Activated T-helper 9 cell treated with anti-CD3 and anti-CD28 coated beads, Interleukin-2, amount 50 U/mL, for 16 hours (primary cell): ENCODE measurements around the gene ALG12.
"Not testable (repeated sequence)": the region's sequence is repeated elsewhere in the genome, so short reads cannot be mapped to it uniquely, and the experiment has no call there.

Experiments used
- DNase-seq: peaks from one replicate; pipeline ENCODE4 v3.0.0-alpha.2; 2020; ENCODE audit warnings: low read depth

The ALG12 gene

DNA sequence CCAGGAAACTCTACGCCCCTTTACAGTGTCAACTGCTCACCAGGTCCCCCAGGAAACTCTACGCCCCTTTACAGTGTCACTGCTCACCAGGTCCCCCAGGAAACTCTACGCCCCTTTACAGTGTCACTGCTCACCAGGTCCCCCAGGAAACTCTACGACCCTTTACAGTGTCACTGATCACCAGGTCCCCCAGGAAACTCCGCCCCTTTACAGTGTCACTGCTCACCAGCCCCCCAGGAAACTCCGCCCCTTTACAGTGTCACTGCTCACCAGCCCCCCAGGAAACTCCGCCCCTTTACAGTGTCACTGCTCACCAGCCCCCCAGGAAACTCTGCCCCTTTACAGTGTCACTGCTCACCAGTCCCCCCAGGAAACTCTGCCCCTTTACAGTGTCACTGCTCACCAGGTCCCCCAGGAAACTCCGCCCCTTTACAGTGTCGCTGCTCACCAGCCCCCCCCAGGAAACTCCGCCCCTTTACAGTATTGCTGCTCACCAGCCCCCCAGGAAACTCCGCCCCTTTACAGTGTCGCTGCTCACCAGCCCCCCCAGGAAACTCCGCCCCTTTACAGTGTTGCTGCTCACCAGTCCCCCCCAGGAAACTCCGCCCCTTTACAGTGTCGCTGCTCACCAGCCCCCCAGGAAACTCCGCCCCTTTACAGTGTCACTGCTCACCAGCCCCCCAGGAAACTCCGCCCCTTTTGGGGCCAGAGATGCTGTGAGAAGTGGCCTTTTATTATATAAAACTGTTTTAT, 27.0 kb upstream of the ALG12 start:
- not testable (repeated sequence) for DNase-seq

DNA sequence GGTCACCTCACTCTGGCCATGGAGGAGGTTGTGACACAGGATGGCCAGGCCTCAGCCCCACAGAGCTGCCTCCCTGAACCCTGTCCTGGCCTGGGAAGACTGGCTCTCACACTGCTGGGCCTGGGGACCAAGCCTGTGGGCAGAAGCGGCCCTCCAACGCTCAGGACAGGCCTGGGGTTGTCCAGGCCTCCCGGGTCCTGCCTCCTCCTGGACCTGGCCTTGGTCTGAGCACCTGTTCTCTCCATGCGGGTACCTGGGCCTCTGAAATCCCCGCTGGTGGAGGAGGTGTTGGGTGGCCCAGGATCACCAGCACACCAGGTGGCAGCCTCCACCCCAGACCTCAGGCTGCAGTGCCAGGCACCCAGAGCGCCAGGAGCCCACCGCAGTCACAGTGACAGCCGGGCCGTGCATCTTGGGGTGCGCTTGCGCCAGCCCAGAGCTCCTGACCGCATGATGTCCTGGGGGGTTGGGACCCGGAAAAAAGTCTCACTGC, 26.2 kb upstream of the ALG12 start:
- no peak for DNase-seq

DNA sequence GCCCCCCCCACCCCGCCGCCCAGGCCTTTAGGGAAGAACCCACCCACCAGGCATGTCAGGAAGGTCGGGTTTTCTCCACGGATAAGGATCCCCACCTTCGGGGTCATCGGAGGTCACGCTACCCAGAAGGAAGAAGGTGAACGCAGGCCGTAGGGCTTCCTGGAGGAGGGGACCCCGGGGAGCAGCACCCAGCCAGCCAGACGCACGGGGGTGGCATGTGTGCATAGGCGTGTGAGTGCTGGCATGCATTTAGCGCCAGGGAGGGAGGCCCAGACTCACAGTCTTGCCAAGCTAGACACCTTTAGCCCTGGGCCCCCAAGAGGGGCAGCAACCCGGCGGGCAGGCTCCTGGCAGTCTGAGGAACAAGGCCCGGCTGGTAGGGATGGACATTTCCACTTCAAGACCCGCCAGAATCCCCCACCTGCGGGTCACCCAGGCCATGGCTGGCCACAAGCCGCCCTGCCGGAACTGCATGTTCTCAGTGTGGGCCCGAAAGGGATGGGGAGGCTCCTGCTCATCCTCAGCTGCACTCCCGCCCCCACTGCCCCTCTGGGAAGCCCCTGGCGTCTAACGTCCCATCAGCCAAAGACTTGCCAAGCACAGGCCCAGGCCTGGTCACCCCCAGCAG, 25.6 kb upstream of the ALG12 start:
- DNase-seq: no peak

DNA sequence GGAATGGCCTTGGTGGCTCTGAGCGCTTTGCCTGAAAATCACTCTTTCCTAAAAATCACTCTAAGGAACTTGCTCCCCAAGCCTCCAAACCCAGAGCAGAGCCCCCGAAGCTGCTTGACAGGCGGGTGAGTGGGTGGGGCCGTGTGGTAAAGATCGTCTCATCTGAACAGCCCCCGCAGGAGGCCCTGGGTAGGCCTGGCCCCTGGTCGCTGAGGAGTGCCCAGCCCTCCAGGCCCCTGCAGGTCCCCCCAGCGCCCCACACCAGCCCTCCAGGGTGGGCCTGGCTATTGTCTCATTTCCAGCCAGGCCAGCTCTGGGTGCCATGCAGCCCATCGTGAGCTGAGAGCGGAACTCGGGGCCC, 25.1 kb upstream of the ALG12 start:
- DNase-seq: no peak

DNA sequence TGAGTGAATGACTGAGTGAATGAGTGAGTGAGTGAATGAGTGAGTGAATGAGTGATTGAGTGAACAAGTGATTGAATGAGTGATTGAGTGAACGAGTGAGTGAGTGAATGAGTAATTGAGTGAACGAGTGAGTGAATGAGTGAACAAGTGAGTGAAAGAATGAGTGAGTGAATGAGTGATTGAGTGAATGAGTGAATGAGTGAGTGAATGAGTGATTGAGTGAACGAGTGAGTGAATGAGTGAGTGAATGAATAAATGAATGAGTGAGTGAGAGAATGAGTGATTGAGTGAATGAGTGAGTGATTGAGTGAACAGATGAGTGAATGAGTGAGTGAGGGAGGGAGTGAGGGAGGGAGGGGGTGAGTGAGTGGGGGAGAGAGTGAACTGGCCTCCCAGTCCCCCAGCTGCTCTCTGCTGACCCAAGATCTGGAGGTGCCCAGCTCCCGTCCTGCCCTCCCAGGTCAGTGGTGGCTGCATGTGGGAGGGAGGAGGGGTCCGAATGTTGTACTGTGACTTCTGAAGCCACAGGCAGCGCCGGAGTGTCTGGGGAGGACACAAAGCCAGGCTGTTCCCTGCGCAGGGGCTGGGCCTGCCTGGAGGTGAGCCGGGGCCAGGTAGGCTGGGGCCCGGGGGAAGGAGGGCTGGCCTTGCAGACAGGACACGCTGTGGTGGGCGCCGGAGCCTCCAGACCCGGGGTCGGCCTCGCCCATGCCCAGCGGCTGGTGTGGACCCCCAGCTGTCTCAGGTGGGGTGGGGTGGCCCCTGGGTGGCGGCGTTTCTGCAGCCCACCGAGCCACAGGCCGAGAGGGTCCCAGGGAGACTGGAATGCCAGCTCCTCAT, 24.5 kb upstream of the ALG12 start:
- DNase-seq: no peak

DNA sequence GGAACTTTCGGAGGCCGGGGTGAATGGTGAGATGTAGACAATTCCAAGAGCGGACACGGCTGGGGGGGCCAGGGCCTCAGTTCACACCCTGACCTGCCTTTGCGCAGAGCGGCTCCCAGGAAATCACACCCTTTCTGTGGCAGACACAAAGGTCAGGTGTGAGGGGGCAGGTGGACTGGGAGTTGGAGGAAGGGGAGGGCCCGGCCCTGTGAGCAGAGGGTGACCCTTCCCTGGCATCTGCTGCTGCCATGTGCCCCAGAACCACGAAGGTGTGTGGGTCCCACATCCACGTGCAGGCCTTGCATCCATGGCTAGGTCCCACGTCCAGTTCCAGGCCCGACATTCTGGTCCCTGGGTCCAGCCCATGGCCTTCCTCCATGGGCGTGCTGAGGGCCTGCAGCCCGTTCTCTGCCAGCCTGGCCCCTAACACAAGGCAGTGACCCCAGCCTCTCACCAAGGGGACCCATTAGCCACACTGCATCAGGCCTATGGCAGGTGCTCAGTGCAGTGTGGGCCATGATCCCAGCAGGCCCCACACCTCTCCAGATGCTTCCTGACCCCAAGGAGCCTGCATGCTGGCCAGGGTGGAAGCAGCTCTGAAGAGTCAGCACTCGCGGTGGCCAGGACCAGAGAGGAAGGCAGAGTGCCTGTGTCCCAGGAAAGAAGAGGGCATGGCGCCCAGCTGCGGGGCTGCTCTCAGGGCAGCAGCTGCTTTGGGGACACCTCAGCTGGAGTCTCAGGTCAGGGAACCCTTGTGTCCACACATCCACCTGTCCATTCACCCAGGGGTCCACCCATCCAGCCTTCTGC, 23.5 kb upstream of the ALG12 start:
- DNase-seq: no peak

DNA sequence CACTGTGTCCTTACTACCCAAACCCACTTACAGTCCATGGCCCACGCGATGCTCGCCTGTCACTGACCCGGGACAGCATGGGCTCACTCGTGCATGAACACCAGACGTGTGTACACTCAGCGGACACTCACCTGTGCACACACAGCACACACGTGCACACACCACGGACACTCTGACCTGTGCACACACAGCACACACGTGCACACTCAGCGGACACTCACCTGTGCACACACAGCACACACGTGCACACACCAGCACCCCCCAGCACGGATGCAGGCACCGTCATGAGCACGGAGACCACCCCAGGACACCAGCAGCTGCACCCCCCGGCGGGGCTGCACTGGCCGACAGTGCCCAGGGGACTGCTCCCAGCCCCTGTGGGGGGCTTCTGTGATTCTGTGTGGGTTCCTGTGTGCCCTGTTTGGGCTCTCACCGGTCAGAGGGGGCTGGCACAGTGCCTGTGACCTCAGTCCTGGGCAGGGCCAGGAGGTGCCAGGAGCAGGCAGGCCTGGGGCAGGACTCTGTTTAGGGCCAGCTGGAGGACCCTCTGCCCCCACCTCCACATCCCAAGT, 20.4 kb upstream of the ALG12 start:
- no peak for DNase-seq

DNA sequence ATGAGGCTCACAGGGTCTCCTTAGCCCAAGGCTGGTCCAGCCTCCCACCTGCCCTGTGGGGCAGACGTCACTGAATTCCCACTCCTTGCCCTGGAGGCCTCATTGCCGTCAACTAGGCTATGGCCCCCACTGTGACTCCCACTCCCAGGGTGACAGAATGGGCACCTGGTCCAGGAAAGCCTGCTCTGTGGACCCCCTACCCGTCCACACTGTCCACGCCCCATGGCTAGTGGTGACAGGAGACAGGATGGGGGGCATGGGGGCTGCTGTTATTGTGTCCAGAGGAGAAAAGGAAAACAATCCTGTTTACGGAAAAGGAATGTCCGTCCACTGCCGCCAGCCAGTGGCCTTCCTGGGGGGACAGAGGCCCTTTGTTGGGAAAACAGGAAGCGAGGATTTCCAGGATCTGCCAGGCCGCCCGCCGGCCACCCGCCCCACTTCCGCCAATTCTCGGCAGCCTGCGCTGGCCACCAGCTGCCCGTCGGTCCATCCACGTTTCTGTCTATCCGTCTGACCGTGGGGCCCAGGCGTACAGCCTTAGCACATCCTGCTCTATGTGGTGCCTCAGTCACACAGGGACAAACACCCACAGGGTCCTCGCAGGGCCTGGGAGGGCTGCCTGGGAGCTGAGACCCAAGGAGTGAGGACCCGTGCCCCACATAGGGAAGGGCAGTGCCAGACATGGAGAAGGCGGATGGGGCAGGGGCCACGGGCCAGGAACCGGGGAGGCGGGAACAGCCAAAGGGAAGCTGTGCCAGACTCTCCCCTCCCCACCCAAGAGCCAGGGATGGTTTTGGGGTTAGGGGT, 19.7 kb upstream of the ALG12 start:
- DNase-seq: no peak

DNA sequence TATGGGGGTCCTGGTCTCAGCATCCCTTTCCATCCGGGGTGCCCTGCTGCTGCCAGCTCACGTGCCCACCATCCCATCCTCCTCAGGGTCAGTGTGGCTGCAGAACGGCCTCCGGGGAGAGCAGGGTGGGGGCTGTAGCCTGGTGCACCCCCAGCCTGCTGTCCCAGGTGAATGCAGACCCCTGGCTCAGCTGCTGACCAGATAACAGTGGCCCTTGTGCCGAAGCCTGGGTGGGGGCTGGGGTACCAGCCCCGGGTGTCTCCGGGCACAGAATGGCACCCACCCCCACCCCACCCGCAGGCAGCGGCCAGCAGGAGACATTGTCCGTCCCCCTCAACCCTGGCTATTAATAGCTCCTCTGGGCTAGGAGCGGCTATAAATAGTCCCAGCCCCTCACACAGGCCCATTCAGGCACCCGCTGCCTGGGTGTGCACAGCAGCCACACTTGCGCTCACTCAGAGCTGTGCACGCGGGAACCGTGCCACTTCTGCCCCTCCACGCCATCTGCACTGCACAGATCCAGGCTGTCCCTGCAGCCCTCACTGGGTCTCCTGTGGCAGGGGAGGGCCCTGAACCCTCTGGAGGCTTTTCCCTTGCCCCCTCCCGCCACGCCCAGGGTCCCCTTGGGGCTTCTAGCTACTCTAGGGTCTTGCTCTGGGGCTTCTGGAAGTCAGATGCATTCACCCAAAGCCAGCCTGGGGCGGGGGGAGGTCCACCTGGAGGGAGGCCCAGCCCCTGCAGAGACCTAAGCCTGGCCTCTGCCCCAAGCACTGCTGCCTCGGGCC, 18.9 kb upstream of the ALG12 start:
- no peak for DNase-seq

DNA sequence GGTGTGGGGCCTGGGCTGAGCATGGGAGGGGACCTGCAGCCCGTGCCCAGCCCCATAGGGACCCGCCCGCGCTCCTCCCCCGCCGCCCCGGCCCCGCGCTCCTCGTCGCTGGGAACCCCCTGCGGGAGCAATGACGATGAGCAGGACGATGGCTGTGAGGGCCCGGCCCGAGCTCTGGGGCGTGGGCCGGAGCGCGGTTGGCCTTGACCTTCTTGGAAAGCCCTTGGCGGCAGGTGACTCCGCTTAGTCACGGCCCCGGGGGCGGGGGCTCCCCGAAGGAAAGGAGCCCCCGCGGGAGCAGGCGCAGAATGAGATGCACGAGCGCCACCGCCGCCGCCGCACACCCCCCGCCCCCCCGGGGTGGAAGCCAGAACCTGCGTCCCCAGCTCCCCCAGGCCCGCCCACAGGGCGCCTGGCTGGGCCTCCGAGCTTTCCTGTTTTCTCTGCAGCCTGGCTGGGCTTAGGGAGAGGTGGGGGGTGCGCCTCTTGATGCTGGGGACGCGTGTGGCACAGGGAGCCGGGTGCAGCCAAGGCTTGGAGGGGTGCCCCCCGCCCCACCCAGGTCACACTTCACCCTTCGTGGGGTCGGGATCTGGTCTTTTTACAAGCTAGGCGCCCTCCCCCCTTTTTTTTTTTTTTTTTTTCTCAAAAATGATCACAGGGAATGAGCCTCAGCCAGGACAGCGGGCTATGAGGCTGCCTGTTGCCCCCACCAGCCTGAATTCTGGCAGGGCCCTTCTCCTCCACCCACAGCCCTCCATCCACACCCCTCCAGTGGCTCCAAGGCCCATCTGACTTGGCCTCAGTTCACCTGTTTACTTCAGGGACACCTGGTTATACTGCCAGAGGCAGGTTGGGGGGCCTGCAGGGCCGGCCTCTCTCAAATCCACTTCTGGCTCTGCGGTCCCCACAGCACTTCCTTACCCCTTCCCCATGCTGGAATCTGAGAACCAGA, 18.1 kb upstream of the ALG12 start:
- DNase-seq: peak; percentile 95

DNA sequence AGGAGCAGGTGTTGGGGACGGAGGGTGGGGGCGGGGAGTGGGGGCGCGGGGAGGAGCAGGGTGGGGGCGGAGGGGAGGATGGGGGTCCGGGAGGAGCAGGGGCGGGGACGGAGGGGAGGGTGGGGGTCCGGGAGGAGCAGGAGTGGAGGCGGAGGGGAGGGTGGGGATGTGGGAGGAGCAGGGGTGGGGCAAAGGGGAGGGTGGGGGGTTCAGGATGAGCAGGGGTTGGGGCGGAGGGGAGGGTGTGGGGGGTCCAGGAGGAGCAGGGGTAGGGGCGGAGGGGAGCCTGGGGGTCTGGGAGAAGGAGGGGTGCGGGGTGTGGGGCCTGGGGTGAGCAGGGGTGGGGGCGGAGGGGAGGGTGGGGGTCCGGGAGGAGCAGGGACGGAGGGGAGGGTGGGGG, 17.3 kb upstream of the ALG12 start:
- no peak for DNase-seq

DNA sequence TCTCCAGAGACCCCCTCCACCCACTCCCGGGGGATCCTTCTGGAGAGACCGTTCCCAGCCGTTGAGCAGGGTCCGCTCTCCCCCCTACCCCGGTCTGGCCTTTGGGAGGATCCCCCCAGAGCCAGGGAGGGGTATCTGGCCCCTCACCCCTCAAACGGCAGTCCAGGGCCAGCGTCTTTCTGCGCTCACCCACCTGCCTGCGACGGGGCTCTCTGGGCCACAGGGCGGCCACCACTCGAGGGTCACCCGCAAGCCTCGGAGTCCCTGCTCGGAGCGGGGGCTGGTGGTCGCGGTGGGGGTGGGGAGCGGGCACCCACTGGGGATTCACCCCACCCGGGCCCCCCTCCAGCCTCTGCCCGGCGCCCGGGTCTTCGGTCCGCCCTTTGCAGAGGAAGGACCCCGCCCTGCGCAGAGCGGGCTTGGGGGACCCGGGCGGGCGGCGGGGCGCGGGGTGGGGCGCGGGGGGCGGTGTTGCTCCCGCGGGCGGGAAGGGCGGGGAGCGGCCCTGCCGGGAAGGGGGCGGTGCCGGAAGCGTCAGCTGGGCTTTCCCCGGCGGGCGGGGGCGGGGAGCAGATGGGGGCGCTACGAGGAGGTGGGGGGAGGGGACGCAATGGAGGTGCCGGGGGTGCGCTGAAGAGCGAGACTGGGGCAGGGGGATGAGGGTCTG, 16.8 kb upstream of the ALG12 start:
- DNase-seq: peak; percentile 86

DNA sequence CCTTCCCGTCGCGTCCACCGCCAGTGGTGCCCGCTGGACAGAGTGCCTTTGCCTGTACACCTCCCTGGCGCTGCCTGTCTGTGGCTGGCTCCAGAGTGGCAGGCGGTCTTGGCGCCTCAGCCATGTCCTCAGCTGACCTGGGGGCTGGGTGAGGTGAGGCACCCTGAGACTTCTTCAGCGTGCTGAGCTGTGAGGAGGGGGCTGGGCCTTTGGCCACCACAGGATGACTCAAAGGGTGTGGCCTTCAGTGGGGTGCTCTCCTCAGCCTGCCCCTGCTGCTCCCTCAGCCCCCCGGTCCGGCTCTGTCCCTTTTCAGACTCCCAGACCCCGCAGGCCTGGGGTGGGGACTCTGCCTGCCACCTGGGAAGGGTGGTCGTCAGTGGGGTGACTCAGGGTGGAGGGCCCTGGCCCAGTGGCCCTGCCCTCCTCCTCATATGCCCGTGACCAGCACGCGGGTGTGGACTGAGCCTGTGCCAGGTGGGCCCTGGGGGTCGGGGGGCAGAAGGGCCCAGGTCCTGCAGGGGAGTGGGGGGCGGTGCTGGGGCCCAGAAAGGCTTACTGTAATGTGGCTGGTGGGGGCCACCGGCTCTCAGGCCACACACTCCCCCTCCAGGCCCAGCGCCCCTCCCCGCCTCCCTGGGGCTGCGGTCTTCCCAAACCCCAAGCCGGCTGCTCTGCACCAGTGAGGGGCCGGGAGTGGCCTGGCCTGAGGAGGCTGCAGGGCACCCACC, 16.1 kb upstream of the ALG12 start:
- DNase-seq: no peak

DNA sequence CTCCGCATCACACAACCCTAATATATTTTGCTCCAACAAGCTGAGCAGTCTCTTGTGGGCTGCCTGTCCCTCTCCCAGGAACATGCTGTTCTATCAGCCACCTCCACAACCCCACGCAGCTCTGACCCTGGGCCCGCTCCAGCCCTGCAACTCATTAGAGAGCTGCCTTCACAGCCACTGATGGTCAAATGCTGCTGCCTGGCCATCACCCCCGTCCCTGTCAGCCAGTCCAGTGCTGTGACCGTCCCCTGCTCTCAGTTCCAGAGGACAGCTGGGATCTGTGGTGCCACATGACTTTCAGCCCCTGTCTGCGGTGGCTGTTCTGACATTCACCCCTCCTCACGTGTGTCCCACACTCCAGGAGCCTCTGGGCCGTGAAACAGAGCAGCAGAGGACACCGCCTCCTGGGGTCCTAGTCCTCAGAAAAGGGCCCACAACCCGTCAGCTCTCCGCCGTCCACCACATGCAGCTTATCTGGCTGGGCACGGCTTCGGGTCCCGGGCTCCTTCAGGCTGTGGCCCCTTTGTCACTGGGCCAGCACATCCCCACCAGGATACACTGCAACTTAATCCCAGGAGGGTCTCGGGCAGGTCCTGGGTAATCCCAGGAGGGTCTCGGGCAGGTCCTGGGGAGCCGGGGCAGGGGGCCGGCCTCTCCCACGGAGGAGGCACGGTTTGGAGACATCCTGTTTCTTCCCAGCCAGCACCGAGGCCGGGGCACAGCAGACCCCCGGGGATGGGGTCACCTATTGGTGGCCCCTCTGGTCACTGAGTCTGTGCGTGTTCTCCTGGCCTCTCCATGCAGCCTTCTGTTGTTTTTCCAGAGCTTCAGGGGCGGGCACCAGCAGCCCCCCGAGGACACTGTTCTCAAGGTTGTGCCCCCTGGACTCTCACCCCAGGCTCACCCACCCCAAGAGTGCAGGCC, 15.3 kb upstream of the ALG12 start:
- no peak for DNase-seq

DNA sequence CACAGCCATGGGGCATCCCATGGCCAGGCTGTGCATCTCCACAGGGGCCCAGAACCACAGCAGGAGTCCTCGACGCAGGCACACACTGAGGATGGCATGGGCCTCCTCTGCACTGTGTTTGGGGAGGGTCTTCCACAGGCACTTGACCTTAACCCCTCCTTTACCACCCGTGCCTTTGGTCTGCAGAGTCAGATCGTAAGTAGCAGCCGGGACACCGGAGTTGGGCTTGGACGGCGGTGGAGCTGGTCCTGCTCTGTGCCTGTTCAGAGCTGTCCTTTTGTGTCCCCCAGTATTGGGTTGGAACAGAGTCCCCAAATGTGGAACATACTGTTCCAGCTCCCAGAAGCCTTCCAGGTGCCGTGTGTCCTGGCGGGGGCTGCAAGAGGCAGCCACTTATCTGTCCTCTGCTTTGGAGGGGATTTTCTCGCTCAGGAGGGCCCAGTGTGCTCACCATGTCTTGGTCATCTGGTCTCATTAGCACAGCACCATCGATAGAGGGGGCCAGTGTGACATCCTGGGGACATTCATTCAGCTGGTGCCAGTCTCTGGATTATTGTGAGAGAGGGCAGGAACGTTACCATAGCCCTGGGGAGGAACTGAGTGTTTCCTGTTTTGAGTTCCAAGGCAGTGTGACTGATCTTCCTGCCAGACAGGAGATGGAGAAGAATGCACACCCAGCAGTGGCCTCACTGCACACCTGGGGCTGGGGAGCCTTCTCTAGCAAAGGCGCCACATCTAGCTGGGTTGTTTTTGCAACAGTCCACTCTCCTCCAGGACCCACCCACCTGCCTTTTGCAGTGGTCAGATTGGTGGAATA, 12.6 kb upstream of the ALG12 start:
- no peak for DNase-seq
